ENCODE measurements around the gene TBCC. TPM values are rescaled to one million over a fixed set of nuclear protein-coding genes. Genes with fewer than 3 reads are reported as not detected.
"Not testable (repeated sequence)": the region's sequence is repeated elsewhere in the genome, so short reads cannot be mapped to it uniquely, and the experiment has no call there.

Gene TBCC
- total and polyA plus RNA-seq, 9 donors, result 14.1 to 18.7 (median 16.4) TPM

- Histone ChIP-seq H3K4me1 (ENCODE audit: insufficient read depth) (peaks cover 5% of the 10 kb centered on the region), H3K27ac (no peak overlapping the region), H3K27me3 (no peaks in the 10 kb centered on the region), H3K36me3 (no peaks in the 10 kb centered on the region), H3K4me3 (no peak overlapping the region), H3K9me3 (no peaks in the 10 kb centered on the region)
- DNase-seq, result no peak
- intact Hi-C loops (cut with DNase I), result no loop called here
- TF ChIP-seq EP300 (IDR thresholded peaks at IDR 0.05), result no peak
- no peak for TF ChIP-seq POLR2A (IDR thresholded peaks at IDR 0.05)
- TF ChIP-seq CTCF (IDR thresholded peaks at IDR 0.05), result no peak
- WGBS, 3 donors, result 73 to 88% (median 79%) methylated on average over 4 of the region's 4 CpGs
Observed at GRCh38 chr6:42704937-42705374, 40.9 kb downstream of the TBCC start.

- H3K27me3 ChIP-seq, result no peaks in the 10 kb centered on the region
- no peaks in the 10 kb centered on the region for H3K9me3 ChIP-seq
- no peaks in the 10 kb centered on the region for H3K36me3 ChIP-seq
- no peak overlapping the region for H3K27ac ChIP-seq
- peaks cover 5% of the 10 kb centered on the region for H3K4me1 ChIP-seq (ENCODE audit: insufficient read depth)
- intact Hi-C loops (cut with DNase I), result no loop called here
- DNase-seq, result peak; percentile 53 to 71 (median 63)
- TF ChIP-seq EP300 (IDR thresholded peaks at IDR 0.05), result no peak
- no peak for TF ChIP-seq POLR2A (IDR thresholded peaks at IDR 0.05)
- TF ChIP-seq CTCF (IDR thresholded peaks at IDR 0.05), result no peak
- WGBS, 3 donors, result 11 to 37% (median 26%) methylated on average over 24 of the region's 24 CpGs
- peak overlapping the region; percentile 3 for H3K4me3 ChIP-seq
Observed at GRCh38 chr6:42704251-42704936, 41.5 kb downstream of the TBCC start.

- H3K27me3 ChIP-seq, DNase-seq: not testable (repeated sequence)
- 91 to 93% (median 92%) methylated on average over 3 of the region's 3 CpGs for WGBS, 3 donors
Observed at GRCh38 chr6:42702786-42703185, 43.1 kb downstream of the TBCC start.

GRCh38 chr6:42702200-42702599 is 43.7 kb downstream of the TBCC start:
- TF ChIP-seq EP300 (IDR thresholded peaks at IDR 0.05) (no peak), POLR2A (IDR thresholded peaks at IDR 0.05) (no peak)
- no peak overlapping the region for H3K27ac ChIP-seq
- intact Hi-C loops (cut with DNase I), result no loop called here
- H3K36me3 ChIP-seq, result no peaks in the 10 kb centered on the region
- WGBS, 3 donors, result 30 to 72% (median 47%) methylated on average over 2 of the region's 2 CpGs
- peaks cover 5% of the 10 kb centered on the region for H3K4me1 ChIP-seq (ENCODE audit: insufficient read depth)
- H3K9me3 ChIP-seq, result no peaks in the 10 kb centered on the region
- no peak for DNase-seq
- no peaks in the 10 kb centered on the region for H3K27me3 ChIP-seq
- no peak overlapping the region for H3K4me3 ChIP-seq

More at GRCh38 chr6:42702786-42703185, 43.1 kb downstream of the TBCC start:
- H3K9me3 ChIP-seq; H3K4me3 ChIP-seq; H3K27ac ChIP-seq; intact Hi-C loops (cut with DNase I); H3K4me1 ChIP-seq (ENCODE audit: insufficient read depth); H3K36me3 ChIP-seq: not testable (repeated sequence)

GRCh38 chr6:42698217-42698616 is 47.7 kb downstream of the TBCC start:
- 78 to 85% (median 80%) methylated on average over 13 of the region's 13 CpGs for WGBS, 3 donors
- intact Hi-C loops (cut with DNase I), result no loop called here
- no peak for DNase-seq

More at GRCh38 chr6:42698217-42698616, 47.7 kb downstream of the TBCC start:
- Histone ChIP-seq H3K4me3 (no peak overlapping the region), H3K9me3 (no peaks in the 10 kb centered on the region), H3K27me3 (no peaks in the 10 kb centered on the region), H3K4me1 (ENCODE audit: insufficient read depth) (peaks cover 1% of the 10 kb centered on the region), H3K27ac (no peak overlapping the region), H3K36me3 (no peaks in the 10 kb centered on the region)
- TF ChIP-seq EP300 (IDR thresholded peaks at IDR 0.05) (no peak), CTCF (IDR thresholded peaks at IDR 0.05) (no peak), POLR2A (IDR thresholded peaks at IDR 0.05) (no peak)
